ENCODE data around the gene PCF11. TPM values are rescaled to one million over a fixed set of nuclear protein-coding genes. Genes with fewer than 3 reads are reported as not detected.

PCF11 gene
- total RNA-seq (10 to 100 TPM; 58.8 to 63.7 TPM), polyA plus RNA-seq (34.2 TPM)

GRCh38 chr11:83156996-83157593 lies at the start of gene PCF11:
TSS of gene PCF11 (plus strand) at chr11:83157131. CDS start at chr11:83157440, 309 bp downstream.
- Mint-ChIP-seq H3K36me3 (peaks cover 3 to 56% (median 6%) of the 10 kb centered on the region in 3 donors), H3K27ac (peak within 1 kb of the TSS; percentile 99 to 100 (median 100)), H3K4me3 (peak within 1 kb of the TSS; percentile 98 to 100 (median 100)), H3K4me1 (peaks cover 32 to 41% (median 35%) of the 10 kb centered on the region in 3 donors), H3K9me3 (peaks cover 0 to 2% (median 0%) of the 10 kb centered on the region in 5 donors), H3K27me3 (peaks cover 0 to 6% of the 10 kb centered on the region in 2 donors)
- no peaks in the 10 kb centered on the region for H3K9me3 ChIP-seq (ENCODE audit: low read length)
- DNase-seq, result no peak
- peak within 1 kb of the TSS; percentile 99 for H3K27ac ChIP-seq (ENCODE audit: low read depth, low read length)
- H3K36me3 ChIP-seq (ENCODE audit: insufficient read depth, low read length), result no peaks in the 10 kb centered on the region
- POLR2A ChIA-PET, result interaction anchor here (0.6 to 4.5 kb wide), 22 partner anchors 8 to 256 kb away, joined by 3 to 56 read pairs (median 7); partner anchors contain the start of genes ANKRD42, CCDC90B, DDIAS and PRCP
- no peaks in the 10 kb centered on the region for H3K27me3 ChIP-seq (ENCODE audit: insufficient read depth, low read length, poor library complexity, severe bottlenecking)
- peak within 1 kb of the TSS; percentile 100 for H3K4me3 ChIP-seq (ENCODE audit: low read length)
- CTCF ChIA-PET, result interaction anchor here (0.7 to 2.1 kb wide), 8 partner anchors 37 to 257 kb away, joined by 3 to 8 read pairs (median 4); partner anchors contain the start of genes ANKRD42, CCDC90B, DDIAS and PRCP
- peaks cover 18% of the 10 kb centered on the region for H3K4me1 ChIP-seq (ENCODE audit: insufficient read depth, low read length)

- H3K27me3 ChIP-seq (ENCODE audit: insufficient read depth, low read length, poor library complexity, severe bottlenecking), result no peaks in the 10 kb centered on the region
- DNase-seq, result no peak
- ChIA-PET POLR2A (interaction anchor here (0.7 kb wide), 1 partner anchor 43 kb away, joined by 6 read pairs; no protein-coding TSS in a partner anchor), CTCF (no interaction called here)
- H3K27ac ChIP-seq (ENCODE audit: low read depth, low read length), result no peak overlapping the region
- H3K4me3 ChIP-seq (ENCODE audit: low read length), result no peak overlapping the region
- peaks cover 26% of the 10 kb centered on the region for H3K4me1 ChIP-seq (ENCODE audit: insufficient read depth, low read length)
- Mint-ChIP-seq H3K27ac (no peak overlapping the region), H3K4me3 (no peak overlapping the region), H3K36me3 (peaks cover 0 to 7% (median 2%) of the 10 kb centered on the region in 3 donors), H3K4me1 (peaks cover 27 to 41% (median 30%) of the 10 kb centered on the region in 3 donors), H3K9me3 (no peaks in the 10 kb centered on the region), H3K27me3 (no peaks in the 10 kb centered on the region)
- no peaks in the 10 kb centered on the region for H3K9me3 ChIP-seq (ENCODE audit: low read length)
- no peaks in the 10 kb centered on the region for H3K36me3 ChIP-seq (ENCODE audit: insufficient read depth, low read length)
Observed at GRCh38 chr11:83112886-83113285, 44.0 kb upstream of the PCF11 start.

- peaks cover 37 to 60% (median 41%) of the 10 kb centered on the region in 3 donors for H3K4me1 Mint-ChIP-seq
- peaks cover 0 to 7% (median 2%) of the 10 kb centered on the region in 3 donors for H3K36me3 Mint-ChIP-seq
- H3K9me3 Mint-ChIP-seq, result no peaks in the 10 kb centered on the region
- POLR2A ChIA-PET, result no interaction called here
- Histone ChIP-seq H3K27ac (ENCODE audit: low read depth, low read length) (no peak overlapping the region), H3K4me3 (ENCODE audit: low read length) (no peak overlapping the region), H3K36me3 (ENCODE audit: insufficient read depth, low read length) (no peaks in the 10 kb centered on the region), H3K4me1 (ENCODE audit: insufficient read depth, low read length) (peaks cover 42% of the 10 kb centered on the region), H3K9me3 (ENCODE audit: low read length) (no peaks in the 10 kb centered on the region), H3K27me3 (ENCODE audit: insufficient read depth, low read length, poor library complexity, severe bottlenecking) (no peaks in the 10 kb centered on the region)
- CTCF ChIA-PET, result interaction anchor here (1.2 kb wide), 2 partner anchors 8 to 10 kb away, joined by 6 read pairs; no protein-coding TSS in a partner anchor
- peak overlapping the region in 2 of 8 donors; percentile 79 to 84 for H3K27ac Mint-ChIP-seq
- DNase-seq, result no peak
- peak overlapping the region in 6 of 7 donors; percentile 59 to 94 (median 78) for H3K4me3 Mint-ChIP-seq
- H3K27me3 Mint-ChIP-seq, result no peaks in the 10 kb centered on the region
Observed at GRCh38 chr11:83115026-83115425, 41.9 kb upstream of the PCF11 start.

- POLR2A ChIA-PET, result interaction anchor here (0.7 to 2.2 kb wide), 2 partner anchors 14 to 41 kb away, joined by 6 to 22 read pairs; partner anchors contain the start of gene PCF11
- peak overlapping the region; percentile 36 for H3K4me3 ChIP-seq (ENCODE audit: low read length)
Observed at GRCh38 chr11:83115551-83115950, 41.4 kb upstream of the PCF11 start.

GRCh38 chr11:83116015-83116641 lies 40.8 kb upstream of the PCF11 start:
- ChIA-PET CTCF (interaction anchor here (0.7 to 1.5 kb wide), 6 partner anchors 9 to 72 kb away, joined by 3 to 6 read pairs (median 4); partner anchors contain the start of gene PCF11), POLR2A (interaction anchor here (0.7 to 2.2 kb wide), 2 partner anchors 15 to 40 kb away, joined by 6 to 22 read pairs; partner anchors contain the start of gene PCF11)
- H3K4me3 ChIP-seq (ENCODE audit: low read length), result peak overlapping the region; percentile 37

More at GRCh38 chr11:83115551-83115950, 41.4 kb upstream of the PCF11 start:
- Mint-ChIP-seq H3K27ac (peak overlapping the region in 4 of 8 donors; percentile 31 to 84 (median 70)), H3K4me3 (peak overlapping the region; percentile 17 to 98 (median 86)), H3K27me3 (no peaks in the 10 kb centered on the region), H3K4me1 (peaks cover 37 to 65% (median 41%) of the 10 kb centered on the region in 3 donors), H3K9me3 (no peaks in the 10 kb centered on the region), H3K36me3 (peaks cover 0 to 7% (median 2%) of the 10 kb centered on the region in 3 donors)
- no peak overlapping the region for H3K27ac ChIP-seq (ENCODE audit: low read depth, low read length)
- DNase-seq, result no peak
- H3K36me3 ChIP-seq (ENCODE audit: insufficient read depth, low read length), result no peaks in the 10 kb centered on the region
- no peaks in the 10 kb centered on the region for H3K27me3 ChIP-seq (ENCODE audit: insufficient read depth, low read length, poor library complexity, severe bottlenecking)
- CTCF ChIA-PET, result interaction anchor here (0.7 to 1.2 kb wide), 3 partner anchors 8 to 41 kb away, joined by 3 to 6 read pairs (median 6); partner anchors contain the start of gene PCF11
- peaks cover 46% of the 10 kb centered on the region for H3K4me1 ChIP-seq (ENCODE audit: insufficient read depth, low read length)
- H3K9me3 ChIP-seq (ENCODE audit: low read length), result no peaks in the 10 kb centered on the region

GRCh38 chr11:83118814-83119213 lies 38.1 kb upstream of the PCF11 start:
- Histone ChIP-seq H3K9me3 (ENCODE audit: low read length) (no peaks in the 10 kb centered on the region), H3K27ac (ENCODE audit: low read depth, low read length) (no peak overlapping the region), H3K27me3 (ENCODE audit: insufficient read depth, low read length, poor library complexity, severe bottlenecking) (no peaks in the 10 kb centered on the region), H3K4me3 (ENCODE audit: low read length) (no peak overlapping the region), H3K4me1 (ENCODE audit: insufficient read depth, low read length) (peaks cover 73% of the 10 kb centered on the region), H3K36me3 (ENCODE audit: insufficient read depth, low read length) (no peaks in the 10 kb centered on the region)
- no peak for DNase-seq
- ChIA-PET POLR2A (interaction anchor here (2.5 kb wide), 1 partner anchor 38 kb away, joined by 17 read pairs; the partner anchor contains the start of gene PCF11), CTCF (interaction anchor here (1.1 to 1.5 kb wide), 2 partner anchors 38 to 252 kb away, joined by 3 to 4 read pairs; partner anchors contain the start of gene PCF11)
- Mint-ChIP-seq H3K36me3 (peaks cover 0 to 1% (median 0%) of the 10 kb centered on the region in 3 donors), H3K9me3 (no peaks in the 10 kb centered on the region), H3K4me3 (peak overlapping the region in 3 of 7 donors; percentile 25 to 49 (median 41)), H3K27ac (peak overlapping the region; percentile 48 to 98 (median 92)), H3K27me3 (no peaks in the 10 kb centered on the region), H3K4me1 (peaks cover 54 to 85% (median 58%) of the 10 kb centered on the region in 3 donors)

More at GRCh38 chr11:83116015-83116641, 40.8 kb upstream of the PCF11 start:
- H3K4me3 Mint-ChIP-seq, result peak overlapping the region; percentile 85 to 98 (median 93)
- H3K4me1 ChIP-seq (ENCODE audit: insufficient read depth, low read length), result peaks cover 52% of the 10 kb centered on the region
- peaks cover 40 to 71% (median 41%) of the 10 kb centered on the region in 3 donors for H3K4me1 Mint-ChIP-seq
- no peaks in the 10 kb centered on the region for H3K9me3 ChIP-seq (ENCODE audit: low read length)
- no peaks in the 10 kb centered on the region for H3K36me3 ChIP-seq (ENCODE audit: insufficient read depth, low read length)
- H3K27me3 ChIP-seq (ENCODE audit: insufficient read depth, low read length, poor library complexity, severe bottlenecking), result no peaks in the 10 kb centered on the region
- H3K27ac ChIP-seq (ENCODE audit: low read depth, low read length), result no peak overlapping the region
- no peak for DNase-seq
- no peaks in the 10 kb centered on the region for H3K9me3 Mint-ChIP-seq
- H3K36me3 Mint-ChIP-seq, result peaks cover 0 to 3% (median under 1%) of the 10 kb centered on the region in 3 donors
- no peaks in the 10 kb centered on the region for H3K27me3 Mint-ChIP-seq
- H3K27ac Mint-ChIP-seq, result peak overlapping the region in 4 of 8 donors; percentile 31 to 90 (median 84)

GRCh38 chr11:83119216-83119615 lies 37.7 kb upstream of the PCF11 start:
- no peaks in the 10 kb centered on the region for H3K9me3 ChIP-seq (ENCODE audit: low read length)
- H3K4me3 ChIP-seq (ENCODE audit: low read length), result no peak overlapping the region
- Mint-ChIP-seq H3K4me1 (peaks cover 54 to 82% (median 58%) of the 10 kb centered on the region in 3 donors), H3K9me3 (no peaks in the 10 kb centered on the region), H3K36me3 (peaks cover 0 to 1% (median 0%) of the 10 kb centered on the region in 3 donors), H3K4me3 (no peak overlapping the region), H3K27me3 (no peaks in the 10 kb centered on the region), H3K27ac (peak overlapping the region; percentile 48 to 98 (median 86))
- no peak overlapping the region for H3K27ac ChIP-seq (ENCODE audit: low read depth, low read length)
- no peak for DNase-seq
- no peaks in the 10 kb centered on the region for H3K36me3 ChIP-seq (ENCODE audit: insufficient read depth, low read length)
- ChIA-PET POLR2A (interaction anchor here (2.5 kb wide), 1 partner anchor 37 kb away, joined by 17 read pairs; the partner anchor contains the start of gene PCF11), CTCF (interaction anchor here (1.5 kb wide), 1 partner anchor 252 kb away, joined by 3 read pairs; no protein-coding TSS in a partner anchor)
- no peaks in the 10 kb centered on the region for H3K27me3 ChIP-seq (ENCODE audit: insufficient read depth, low read length, poor library complexity, severe bottlenecking)
- peaks cover 73% of the 10 kb centered on the region for H3K4me1 ChIP-seq (ENCODE audit: insufficient read depth, low read length)
